ENCODE results near the gene TMEM167A.

Gene TMEM167A

GRCh38 chr5:83115816-83116215 lies 38.6 kb upstream of the TMEM167A start:
- no peak overlapping the region for H3K4me3 ChIP-seq (ENCODE audit: low read depth, low read length)
- TF ChIP-seq CTCF (IDR thresholded peaks at IDR 0.05; ENCODE audit: low read depth, low read length), result no peak
- DNase-seq (ENCODE audit: low read depth, low spot score), result no peak
- in situ Hi-C loops (cut with HindIII; ENCODE audit: low sequenced_read_pairs), result no loop called here

GRCh38 chr5:83109380-83109779 lies 32.2 kb upstream of the TMEM167A start:
- in situ Hi-C loops (cut with HindIII; ENCODE audit: low sequenced_read_pairs), result no loop called here
- H3K4me3 ChIP-seq (ENCODE audit: low read depth, low read length), result no peak overlapping the region
- DNase-seq (ENCODE audit: low read depth, low spot score), result no peak
- TF ChIP-seq CTCF (IDR thresholded peaks at IDR 0.05; ENCODE audit: low read depth, low read length), result no peak

- in situ Hi-C loops (cut with HindIII; ENCODE audit: low sequenced_read_pairs), result no loop called here
- no peak for TF ChIP-seq CTCF (IDR thresholded peaks at IDR 0.05; ENCODE audit: low read depth, low read length)
- no peak overlapping the region for H3K4me3 ChIP-seq (ENCODE audit: low read depth, low read length)
- DNase-seq (ENCODE audit: low read depth, low spot score), result peak; percentile 12
Observed at GRCh38 chr5:83107692-83108420, 30.7 kb upstream of the TMEM167A start.

GRCh38 chr5:83104021-83104420 lies 26.8 kb upstream of the TMEM167A start:
- no peak for TF ChIP-seq CTCF (IDR thresholded peaks at IDR 0.05; ENCODE audit: low read depth, low read length)
- in situ Hi-C loops (cut with HindIII; ENCODE audit: low sequenced_read_pairs), result no loop called here
- DNase-seq (ENCODE audit: low read depth, low spot score), result no peak
- no peak overlapping the region for H3K4me3 ChIP-seq (ENCODE audit: low read depth, low read length)

- H3K4me3 ChIP-seq (ENCODE audit: low read depth, low read length), result no peak overlapping the region
- DNase-seq (ENCODE audit: low read depth, low spot score), result no peak
- TF ChIP-seq CTCF (IDR thresholded peaks at IDR 0.05; ENCODE audit: low read depth, low read length), result no peak
- in situ Hi-C loops (cut with HindIII; ENCODE audit: low sequenced_read_pairs), result no loop called here
Observed at GRCh38 chr5:83102364-83102980, 25.3 kb upstream of the TMEM167A start.

GRCh38 chr5:83101514-83101913 lies 24.3 kb upstream of the TMEM167A start:
- no peak overlapping the region for H3K4me3 ChIP-seq (ENCODE audit: low read depth, low read length)
- no peak for DNase-seq (ENCODE audit: low read depth, low spot score)
- TF ChIP-seq CTCF (IDR thresholded peaks at IDR 0.05; ENCODE audit: low read depth, low read length), result no peak
- in situ Hi-C loops (cut with HindIII; ENCODE audit: low sequenced_read_pairs), result no loop called here

All from astrocyte of the spinal cord (primary cell).